Measurements from ENCODE around the gene SMYD3.

The SMYD3 gene

DNA sequence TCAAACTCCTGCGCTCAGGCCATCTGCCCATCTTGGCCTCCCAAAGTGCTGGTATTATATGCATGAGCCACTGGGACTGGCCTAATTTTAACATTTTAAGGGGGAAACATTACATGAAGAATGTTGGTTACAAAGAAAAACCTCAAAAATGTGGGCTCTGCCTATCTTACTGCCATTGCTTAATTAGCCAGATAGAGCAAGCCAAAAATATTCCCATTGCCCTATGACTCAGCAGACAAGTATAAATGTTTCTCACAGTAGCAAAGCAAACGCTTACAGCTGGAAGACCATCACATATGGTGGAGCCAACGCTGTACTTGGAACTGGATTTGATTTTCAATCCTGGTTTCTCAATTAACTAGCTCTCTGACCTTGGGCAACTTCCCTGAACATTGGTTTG lies 502.0 kb downstream of the SMYD3 start:
- Histone ChIP-seq H3K27ac (no peak overlapping the region), H4K20me1 (ENCODE audit: insufficient read depth) (no peaks in the 10 kb centered on the region), H3K27me3 (ENCODE audit: insufficient read depth, low read depth) (no peaks in the 10 kb centered on the region), H2AFZ (ENCODE audit: low read depth) (no peak overlapping the region), H3K36me3 (ENCODE audit: insufficient read depth) (no peaks in the 10 kb centered on the region), H3K4me3 (IDR thresholded peaks at IDR 0.05; ENCODE audit: insufficient read depth, low read depth, low read length) (no peak overlapping the region), H3K9ac (no peak overlapping the region), H3K4me2 (no peak overlapping the region), H3K79me2 (ENCODE audit: insufficient read depth, low read depth) (no peaks in the 10 kb centered on the region), H3K4me1 (ENCODE audit: low read depth, poor library complexity, severe bottlenecking) (no peaks in the 10 kb centered on the region)
- TF ChIP-seq, protein P1, sequence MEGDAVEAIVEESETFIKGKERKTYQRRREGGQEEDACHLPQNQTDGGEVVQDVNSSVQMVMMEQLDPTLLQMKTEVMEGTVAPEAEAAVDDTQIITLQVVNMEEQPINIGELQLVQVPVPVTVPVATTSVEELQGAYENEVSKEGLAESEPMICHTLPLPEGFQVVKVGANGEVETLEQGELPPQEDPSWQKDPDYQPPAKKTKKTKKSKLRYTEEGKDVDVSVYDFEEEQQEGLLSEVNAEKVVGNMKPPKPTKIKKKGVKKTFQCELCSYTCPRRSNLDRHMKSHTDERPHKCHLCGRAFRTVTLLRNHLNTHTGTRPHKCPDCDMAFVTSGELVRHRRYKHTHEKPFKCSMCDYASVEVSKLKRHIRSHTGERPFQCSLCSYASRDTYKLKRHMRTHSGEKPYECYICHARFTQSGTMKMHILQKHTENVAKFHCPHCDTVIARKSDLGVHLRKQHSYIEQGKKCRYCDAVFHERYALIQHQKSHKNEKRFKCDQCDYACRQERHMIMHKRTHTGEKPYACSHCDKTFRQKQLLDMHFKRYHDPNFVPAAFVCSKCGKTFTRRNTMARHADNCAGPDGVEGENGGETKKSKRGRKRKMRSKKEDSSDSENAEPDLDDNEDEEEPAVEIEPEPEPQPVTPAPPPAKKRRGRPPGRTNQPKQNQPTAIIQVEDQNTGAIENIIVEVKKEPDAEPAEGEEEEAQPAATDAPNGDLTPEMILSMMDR (conservative IDR thresholded peaks at IDR 0.05; ENCODE audit: low read depth, low read length), result no peak

DNA sequence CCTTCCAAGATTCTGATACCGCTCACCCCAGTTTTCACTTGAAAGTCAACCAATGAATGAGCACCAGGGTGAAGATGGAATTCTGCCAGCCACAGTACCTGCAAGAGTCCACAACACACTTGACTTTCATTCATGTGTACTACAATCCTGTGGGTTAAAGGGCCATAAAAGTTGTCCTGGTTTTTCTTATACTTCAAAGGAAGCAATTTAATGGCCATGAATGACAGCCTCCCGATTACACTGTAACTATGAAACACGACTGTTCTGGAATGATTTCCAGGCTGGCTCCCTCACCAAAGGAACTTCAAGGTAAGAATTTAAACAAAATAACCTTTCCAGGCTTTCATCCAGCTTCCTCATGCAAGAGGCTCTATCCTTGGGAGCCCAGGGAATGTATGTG lies 502.8 kb downstream of the SMYD3 start:
- no peak overlapping the region for H3K4me2 ChIP-seq
- TF ChIP-seq, protein P1 (conservative IDR thresholded peaks at IDR 0.05; ENCODE audit: low read depth, low read length), result no peak
- H3K27me3 ChIP-seq (ENCODE audit: insufficient read depth, low read depth), result no peaks in the 10 kb centered on the region

DNA sequence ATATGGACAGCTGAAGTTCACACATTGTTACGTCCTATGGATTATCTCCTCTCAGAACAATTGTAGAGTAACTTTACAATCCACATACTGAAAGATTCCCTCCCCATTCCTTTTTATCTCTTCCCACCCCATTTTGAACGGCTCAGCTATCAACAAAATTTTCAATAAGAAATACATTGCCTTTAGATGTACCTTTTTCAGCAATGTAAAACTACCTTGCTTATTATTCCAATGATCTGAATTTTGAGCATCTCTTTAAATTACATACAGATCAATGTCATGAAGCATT lies 503.7 kb downstream of the SMYD3 start:
- no peak overlapping the region for H3K27ac ChIP-seq
- no peak overlapping the region for H3K4me3 ChIP-seq (IDR thresholded peaks at IDR 0.05; ENCODE audit: insufficient read depth, low read depth, low read length)
- H3K4me2 ChIP-seq, result no peak overlapping the region
- no peaks in the 10 kb centered on the region for H4K20me1 ChIP-seq (ENCODE audit: insufficient read depth)
- H3K9ac ChIP-seq, result no peak overlapping the region
- no peaks in the 10 kb centered on the region for H3K4me1 ChIP-seq (ENCODE audit: low read depth, poor library complexity, severe bottlenecking)
- H3K27me3 ChIP-seq (ENCODE audit: insufficient read depth, low read depth), result no peaks in the 10 kb centered on the region
- H2AFZ ChIP-seq (ENCODE audit: low read depth), result no peak overlapping the region
- H3K36me3 ChIP-seq (ENCODE audit: insufficient read depth), result no peaks in the 10 kb centered on the region
- TF ChIP-seq, protein P1 (conservative IDR thresholded peaks at IDR 0.05; ENCODE audit: low read depth, low read length), result no peak
- no peaks in the 10 kb centered on the region for H3K79me2 ChIP-seq (ENCODE audit: insufficient read depth, low read depth)

More for the DNA sequence above, 502.8 kb downstream of the SMYD3 start:
- Histone ChIP-seq H3K4me3 (IDR thresholded peaks at IDR 0.05; ENCODE audit: insufficient read depth, low read depth, low read length) (no peak overlapping the region), H3K9ac (no peak overlapping the region), H4K20me1 (ENCODE audit: insufficient read depth) (no peaks in the 10 kb centered on the region), H3K79me2 (ENCODE audit: insufficient read depth, low read depth) (no peaks in the 10 kb centered on the region), H3K36me3 (ENCODE audit: insufficient read depth) (no peaks in the 10 kb centered on the region), H2AFZ (ENCODE audit: low read depth) (no peak overlapping the region), H3K27ac (no peak overlapping the region), H3K4me1 (ENCODE audit: low read depth, poor library complexity, severe bottlenecking) (no peaks in the 10 kb centered on the region)

DNA sequence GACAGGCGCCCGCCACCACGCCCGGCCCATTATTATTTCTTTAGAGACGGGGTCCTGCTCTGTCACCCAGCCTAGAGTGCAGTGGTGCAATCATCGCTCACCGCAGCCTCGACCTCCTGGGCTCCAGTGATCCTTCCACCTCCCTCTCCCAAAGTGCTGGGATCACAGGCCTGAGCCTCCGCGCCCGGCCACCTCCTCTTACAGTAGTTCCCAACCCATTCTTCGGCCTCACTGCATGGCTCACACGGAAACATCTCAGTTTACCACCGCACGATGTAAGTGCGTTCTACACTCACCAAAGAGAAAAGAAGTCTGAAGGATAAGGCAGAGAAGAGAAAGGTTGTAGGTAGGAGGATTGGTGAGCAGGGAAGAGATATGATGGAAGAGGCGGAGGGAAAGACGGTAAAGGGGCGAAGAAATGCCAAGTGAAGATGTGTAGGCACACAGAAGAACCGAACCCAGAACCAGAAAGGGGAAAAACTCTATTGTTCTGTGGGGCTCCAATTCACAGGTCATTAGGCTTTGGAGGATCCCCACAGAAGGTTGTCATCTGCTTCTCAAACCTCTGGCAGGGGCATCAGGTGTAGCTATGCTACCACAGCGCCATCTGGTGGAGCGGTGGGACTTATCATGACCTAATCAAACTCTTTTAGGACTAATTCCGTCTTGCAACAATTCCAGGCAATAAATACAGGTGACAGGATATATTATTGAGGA lies 504.2 kb downstream of the SMYD3 start:
- Histone ChIP-seq H3K27ac (no peak overlapping the region), H3K4me3 (IDR thresholded peaks at IDR 0.05; ENCODE audit: insufficient read depth, low read depth, low read length) (no peak overlapping the region), H2AFZ (ENCODE audit: low read depth) (no peak overlapping the region), H3K79me2 (ENCODE audit: insufficient read depth, low read depth) (no peaks in the 10 kb centered on the region), H3K27me3 (ENCODE audit: insufficient read depth, low read depth) (no peaks in the 10 kb centered on the region), H3K36me3 (ENCODE audit: insufficient read depth) (no peaks in the 10 kb centered on the region), H3K9ac (no peak overlapping the region), H4K20me1 (ENCODE audit: insufficient read depth) (no peaks in the 10 kb centered on the region), H3K4me2 (no peak overlapping the region), H3K4me1 (ENCODE audit: low read depth, poor library complexity, severe bottlenecking) (no peaks in the 10 kb centered on the region)
- TF ChIP-seq, protein P1 (conservative IDR thresholded peaks at IDR 0.05; ENCODE audit: low read depth, low read length), result peak; percentile 94
